DOHH2 (cell line): ENCODE measurements around the gene AIG1.

ENCODE experiments used
- CTCF ChIP-seq: fragments of 200-600 bp; sonication (generic); IDR thresholded peaks from one replicate; pipeline ENCODE4 v1.5.1; 2014; ENCODE audit warnings: antibody characterized with exemption, mild to moderate bottlenecking, low read depth, low read length; ENCODE audit not compliant: poor library complexity, severe bottlenecking
- EZH2phosphoT487 ChIP-seq: fragments of 200-600 bp; sonication (generic); IDR thresholded peaks from 2 replicates; pipeline ENCODE4 v1.6.1; 2017; ENCODE audit warnings: borderline replicate concordance, mild to moderate bottlenecking, antibody characterized with exemption, low read length, moderate library complexity, mixed read lengths

GRCh38 chr6:143024977-143025376 is 35.7 kb upstream of the AIG1 start:
- TF ChIP-seq CTCF (no peak), EZH2phosphoT487 (no peak)
